Islet precursor cell (in vitro differentiated cells): ENCODE results near the gene MERTK.

ENCODE experiments used
- DNase-seq: peaks from one replicate; pipeline ENCODE4 v3.0.0-alpha.2; 2018

The MERTK gene

DNA sequence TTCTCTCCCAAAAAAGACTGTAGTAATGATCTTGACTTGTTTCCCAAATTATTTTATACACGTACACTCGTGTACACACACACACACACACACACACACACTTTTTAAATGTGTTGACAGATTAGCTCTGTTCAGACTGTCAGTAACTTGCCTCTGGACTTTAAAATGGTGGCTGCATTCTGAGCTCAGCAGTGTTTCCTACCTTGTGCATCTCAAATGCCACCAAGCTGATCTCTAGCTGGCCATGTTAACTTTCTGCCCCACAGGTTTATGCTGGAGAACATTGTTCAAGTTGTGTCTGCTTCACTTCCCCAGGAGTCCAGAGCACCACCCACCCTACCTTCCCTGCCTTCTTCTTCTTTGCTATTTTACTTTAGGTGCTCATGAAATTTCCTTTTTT, 83.3 kb downstream of the MERTK start:
- no peak for DNase-seq

GRCh38 chr2:111982822-111983221, 84.4 kb downstream of the MERTK start:
- DNase-seq: no peak

DNA sequence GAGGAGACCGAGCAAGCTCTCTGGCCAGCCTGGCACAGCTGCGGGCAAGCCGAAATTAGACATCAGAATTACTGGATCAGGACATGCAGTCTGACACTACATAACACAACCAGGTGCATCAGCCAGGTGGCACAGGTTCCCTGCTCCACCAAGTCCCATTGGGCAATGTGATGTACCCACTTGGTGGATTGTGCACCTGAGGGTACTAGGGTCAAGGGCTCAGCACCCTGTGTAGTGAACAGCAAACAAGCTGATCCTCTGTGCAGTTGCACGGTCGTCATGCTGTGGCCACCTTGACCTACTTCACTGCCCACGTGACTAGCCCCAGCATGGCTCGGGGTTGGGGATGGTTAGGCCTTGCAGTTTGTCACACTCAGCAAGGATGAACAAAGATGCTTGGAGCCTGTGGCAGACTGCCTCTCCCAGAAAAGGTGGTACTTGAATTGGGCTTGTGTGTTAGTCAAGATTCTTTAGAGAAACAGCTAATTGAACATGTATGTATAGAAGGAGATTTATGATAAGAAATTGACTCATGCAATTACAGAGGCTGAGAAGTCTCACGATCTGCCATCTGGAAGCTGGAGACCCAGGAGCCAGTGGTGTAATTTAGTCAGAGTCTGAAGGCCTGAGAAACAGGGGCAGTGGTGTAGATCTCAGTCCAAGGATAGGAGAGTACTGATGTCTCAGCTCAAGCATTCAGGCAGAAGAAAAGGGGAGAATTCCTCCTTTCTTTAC, 85.2 kb downstream of the MERTK start:
- DNase-seq: no peak

DNA sequence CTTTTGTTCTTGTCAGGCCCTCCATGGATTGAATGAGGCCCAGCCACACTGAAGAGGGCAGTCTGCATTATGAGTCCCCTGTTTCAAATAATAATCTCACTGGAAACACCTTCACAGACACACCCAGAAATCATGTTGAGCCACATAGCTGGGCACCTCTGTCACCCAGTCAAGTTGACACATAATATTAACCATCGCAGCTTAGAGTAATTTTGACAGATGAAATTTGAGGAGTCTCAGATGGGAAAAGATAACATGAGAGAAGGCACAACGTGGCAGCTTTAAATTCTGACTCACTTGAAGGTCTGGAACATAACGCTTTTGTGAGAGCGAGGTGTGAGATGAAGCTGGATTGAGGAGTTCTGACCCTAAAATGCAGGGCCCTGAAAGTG, 85.8 kb downstream of the MERTK start:
- DNase-seq: no peak

DNA sequence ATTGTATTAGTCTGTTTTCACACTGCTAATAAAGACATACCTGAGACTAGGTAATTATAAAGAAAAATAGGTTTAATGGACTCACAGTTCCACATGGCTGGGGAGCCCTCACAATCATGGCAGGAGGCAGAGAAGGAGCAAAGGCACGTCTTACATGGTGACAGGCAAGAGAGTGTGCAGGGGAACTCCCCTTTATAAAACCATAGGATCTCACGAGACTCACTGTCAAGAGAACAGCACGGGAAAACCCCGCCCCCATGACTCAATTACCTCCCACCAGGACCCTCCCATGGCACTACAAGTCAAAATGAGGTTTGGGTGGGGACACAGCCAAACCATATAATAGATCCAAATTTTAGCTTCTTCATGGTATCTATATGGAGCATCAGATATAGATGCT, 87.1 kb downstream of the MERTK start:
- no peak for DNase-seq

DNA sequence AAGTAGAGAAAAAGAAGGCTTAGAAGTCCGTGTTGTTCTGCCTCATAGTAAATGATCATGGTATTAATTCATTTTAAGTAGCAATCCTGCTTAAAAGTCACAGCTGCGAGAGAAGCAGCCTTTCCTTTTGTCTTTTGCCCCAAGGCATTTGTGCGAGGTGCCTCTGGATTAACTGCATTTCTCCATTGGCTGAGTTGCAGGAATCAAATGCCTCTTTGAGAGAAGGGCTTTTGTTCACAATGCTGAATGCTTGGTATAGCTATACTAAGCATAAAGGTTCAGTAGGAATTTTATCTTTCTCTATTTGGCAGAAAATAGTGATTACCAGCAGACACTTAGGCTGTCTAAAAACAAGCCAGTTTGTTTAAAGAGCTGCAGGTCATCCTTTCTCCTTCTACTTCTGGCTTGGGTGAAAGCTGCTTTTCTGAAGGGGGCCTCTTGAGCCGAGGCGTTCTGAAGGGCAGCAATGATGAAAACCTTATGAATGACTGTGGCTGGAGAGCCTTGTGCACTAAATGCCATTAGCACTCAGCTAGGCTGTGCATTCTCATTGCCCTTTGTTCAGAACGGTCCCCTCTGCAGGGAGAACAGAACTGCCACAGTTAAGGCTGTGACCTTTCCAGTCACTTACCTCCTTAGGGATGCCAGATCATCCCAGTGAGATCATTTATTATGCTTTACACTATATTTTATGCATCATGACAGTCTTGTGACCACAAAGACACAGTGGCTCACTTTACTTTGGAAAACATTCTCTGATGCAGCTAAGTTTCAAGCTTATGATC, 87.9 kb downstream of the MERTK start:
- DNase-seq: no peak

DNA sequence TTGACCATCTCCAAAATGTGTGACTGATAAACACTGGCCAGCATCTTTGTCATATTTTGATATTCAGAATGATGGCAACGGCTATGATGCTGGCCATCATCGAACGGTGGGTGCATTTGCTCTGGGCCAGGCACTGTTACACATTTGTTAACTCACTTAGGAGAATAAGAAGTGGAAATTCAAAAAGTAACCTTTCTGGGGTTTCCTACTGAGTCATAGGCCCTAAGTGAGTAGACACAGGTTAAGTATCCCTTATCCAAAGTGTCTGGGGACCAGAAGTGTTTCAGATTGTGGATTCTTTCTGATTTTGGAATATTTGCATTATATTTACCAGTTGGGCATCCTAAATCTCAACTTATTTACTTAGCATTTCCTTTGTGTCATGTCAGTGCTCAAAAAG, 92.0 kb downstream of the MERTK start:
- no peak for DNase-seq

DNA sequence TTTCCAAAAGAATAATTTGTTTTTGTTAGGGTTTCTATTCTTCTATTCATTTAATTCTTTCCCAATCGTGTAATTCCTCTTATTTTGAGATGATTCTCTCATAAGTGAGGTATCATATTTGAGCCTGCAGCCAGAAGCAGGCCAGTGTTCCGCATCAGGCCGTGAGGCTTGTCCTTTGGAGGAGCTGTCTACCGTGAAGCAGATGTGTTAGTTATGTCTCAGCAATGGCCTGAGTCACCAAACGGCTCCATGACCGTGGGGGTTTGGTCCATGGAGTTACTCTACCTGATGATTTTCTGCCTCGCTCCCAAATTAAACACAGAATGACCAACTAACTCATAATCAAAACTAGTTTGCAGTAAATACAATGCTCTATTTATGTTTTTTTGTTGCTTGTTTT, 92.4 kb downstream of the MERTK start:
- DNase-seq: no peak

GRCh38 chr2:111994042-111994441, 95.6 kb downstream of the MERTK start:
- no peak for DNase-seq

- DNase-seq: no peak
Observed at GRCh38 chr2:111995148-111995547, 96.7 kb downstream of the MERTK start.

- no peak for DNase-seq
Observed at GRCh38 chr2:111999809-112000208, 101.4 kb downstream of the MERTK start.

GRCh38 chr2:112000399-112001135, 102.2 kb downstream of the MERTK start:
- DNase-seq: no peak

DNA sequence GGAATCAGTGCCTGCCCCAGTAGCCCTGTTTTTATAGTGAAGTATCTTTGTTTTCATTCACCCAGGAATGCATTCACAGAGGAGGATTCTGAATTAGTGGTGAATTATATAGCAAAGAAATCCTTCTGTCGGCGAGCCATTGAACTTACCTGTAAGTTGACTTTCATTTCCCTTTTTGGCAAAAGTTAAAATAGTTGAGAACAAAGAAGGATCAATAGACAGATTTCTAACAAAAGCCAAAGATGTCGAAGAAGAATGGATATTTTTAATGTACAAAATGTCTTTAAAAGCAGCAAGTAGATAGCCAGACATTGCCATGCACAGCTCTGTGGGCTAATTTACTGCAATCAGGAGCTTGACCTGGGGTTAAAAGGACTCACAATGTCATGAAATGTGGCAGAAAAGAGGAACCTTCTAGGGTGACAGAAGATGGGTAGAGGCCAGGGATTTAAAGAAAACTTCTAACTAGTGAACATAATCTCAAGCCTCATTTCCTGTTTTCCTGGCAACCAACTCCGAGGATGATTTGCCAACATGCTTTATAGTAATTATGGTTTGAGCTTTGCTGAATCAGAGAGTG, 102.8 kb downstream of the MERTK start:
- DNase-seq: no peak

DNA sequence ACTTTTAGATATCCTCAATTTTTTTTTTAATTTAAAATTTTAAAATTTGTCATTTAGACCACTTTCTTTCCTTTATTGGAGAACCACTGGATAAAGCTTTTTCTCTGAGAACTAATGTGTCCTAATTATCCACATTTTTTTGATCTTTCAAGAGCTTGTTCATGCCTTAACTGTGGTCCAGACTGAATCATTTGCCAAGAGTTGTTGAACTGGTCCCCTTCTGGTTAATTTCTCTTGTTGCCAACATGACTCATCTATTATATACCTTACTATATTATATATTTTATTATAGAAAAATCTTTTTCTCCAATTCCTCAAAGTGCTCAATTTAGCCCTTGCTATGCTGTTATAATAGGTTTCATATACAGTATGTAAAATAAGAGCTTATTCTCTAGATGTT, 103.5 kb downstream of the MERTK start:
- DNase-seq: no peak

DNA sequence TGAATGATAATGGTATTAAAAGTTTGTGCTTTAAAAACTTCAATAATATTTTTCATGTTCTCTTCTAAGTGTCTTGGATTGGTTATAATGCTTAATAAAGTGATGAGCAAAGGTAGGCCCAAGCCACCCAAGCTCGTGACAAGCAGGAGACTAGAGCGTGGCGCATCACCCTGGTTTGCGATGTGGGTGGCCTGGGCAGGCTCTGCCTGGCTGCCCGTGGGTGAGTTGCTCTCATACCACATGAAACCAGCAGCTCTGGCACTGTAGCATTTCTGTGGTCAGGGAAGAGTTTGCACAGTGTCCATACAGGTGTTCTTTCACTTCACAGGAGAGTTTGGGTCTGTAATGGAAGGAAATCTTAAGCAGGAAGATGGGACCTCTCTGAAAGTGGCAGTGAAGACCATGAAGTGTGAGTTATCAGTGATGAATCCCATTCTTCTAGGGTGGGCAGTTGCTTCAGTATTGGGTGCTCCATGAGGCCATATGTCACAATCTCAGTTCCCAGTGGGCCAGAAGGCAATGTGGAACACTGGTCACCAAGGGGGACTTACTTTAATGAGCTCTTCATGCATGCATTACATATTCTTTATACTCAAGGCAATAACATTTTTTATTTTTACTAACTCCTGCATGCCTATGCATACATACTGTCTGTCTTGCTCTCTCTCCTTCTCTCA, 105.3 kb downstream of the MERTK start:
- no peak for DNase-seq

DNA sequence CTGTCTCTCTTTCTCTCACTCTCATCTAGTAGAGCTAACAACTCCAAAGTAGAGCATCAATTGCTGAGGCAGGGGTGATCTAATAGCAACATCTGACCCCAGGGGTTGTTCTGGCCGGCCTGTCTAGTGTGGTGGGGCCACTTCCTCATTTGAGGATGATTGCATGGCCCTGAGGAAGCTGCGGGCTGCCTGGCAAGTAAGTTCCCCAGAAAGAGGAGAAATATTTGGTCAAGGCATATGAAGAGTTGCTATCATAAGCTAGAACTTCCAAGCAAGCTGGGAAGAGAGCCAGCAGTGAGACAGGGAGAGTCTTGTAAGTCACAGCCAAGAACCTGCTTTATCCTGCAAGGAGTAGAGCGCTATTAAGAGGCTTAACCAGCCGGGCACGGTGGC, 105.8 kb downstream of the MERTK start:
- DNase-seq: no peak

DNA sequence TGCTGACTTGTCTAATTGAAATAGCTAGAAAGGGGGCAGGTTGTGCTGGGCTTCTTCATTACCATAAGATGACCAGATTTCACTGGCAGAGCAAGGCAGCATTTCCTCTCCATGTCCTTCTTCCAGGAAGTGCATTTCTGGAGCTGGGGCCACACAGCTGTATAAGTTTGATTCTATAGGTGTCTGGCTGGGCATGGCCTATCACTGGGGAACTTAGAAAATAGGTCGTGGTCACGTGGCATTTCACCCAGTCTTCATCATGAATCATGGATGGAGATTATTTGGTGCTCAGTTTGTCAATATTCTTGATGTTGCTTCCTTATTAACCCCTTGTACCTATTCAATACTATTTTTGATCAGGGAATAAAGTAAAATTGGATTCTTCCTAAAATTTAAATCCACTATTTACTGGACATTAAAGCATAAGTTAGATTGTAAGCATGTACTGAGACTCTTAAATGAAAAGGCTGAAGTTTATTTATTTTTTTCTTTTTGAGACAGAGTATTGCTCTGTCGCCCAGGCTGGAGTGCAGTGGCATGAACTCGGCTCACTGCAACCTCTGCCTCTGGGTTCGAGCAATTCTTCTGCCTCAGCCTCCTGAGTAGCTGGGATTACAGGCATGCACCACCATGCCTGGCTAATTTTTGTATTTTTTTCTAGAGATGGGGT, 107.1 kb downstream of the MERTK start:
- DNase-seq: no peak

DNA sequence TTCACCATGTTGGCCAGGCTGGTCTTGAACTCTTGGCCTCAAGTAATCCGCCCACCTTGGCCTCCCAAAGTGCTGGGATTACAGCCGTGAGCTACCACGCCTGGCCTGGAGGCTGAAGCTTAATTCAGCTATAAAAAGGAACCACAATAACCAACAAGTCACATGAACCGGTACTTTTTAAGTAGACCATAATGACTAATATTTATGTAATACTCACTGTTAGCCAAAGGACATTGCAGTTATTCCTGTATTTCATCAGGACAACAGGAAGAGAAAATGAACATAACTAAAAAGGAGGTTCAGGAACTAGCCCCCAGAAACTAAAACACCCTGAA, 107.6 kb downstream of the MERTK start:
- DNase-seq: no peak

DNA sequence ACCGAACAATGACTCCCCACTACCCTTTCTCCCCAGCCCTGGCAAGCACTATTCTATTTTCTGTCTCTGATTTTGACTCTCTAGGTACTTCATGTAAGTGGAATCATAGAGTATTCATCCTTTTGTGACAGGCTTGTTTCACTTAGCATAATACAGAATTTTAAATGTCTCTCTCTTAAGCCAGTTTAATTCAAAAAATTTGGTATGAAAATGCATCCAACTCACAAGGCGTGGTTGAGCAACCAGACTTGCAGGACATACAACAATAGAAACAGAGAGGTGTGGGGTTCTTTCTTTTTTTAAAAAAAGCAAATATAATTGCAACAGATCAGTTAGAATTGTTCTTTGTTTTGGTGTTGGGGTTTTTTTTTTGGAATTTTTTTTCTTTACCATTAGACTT, 109.1 kb downstream of the MERTK start:
- no peak for DNase-seq

DNA sequence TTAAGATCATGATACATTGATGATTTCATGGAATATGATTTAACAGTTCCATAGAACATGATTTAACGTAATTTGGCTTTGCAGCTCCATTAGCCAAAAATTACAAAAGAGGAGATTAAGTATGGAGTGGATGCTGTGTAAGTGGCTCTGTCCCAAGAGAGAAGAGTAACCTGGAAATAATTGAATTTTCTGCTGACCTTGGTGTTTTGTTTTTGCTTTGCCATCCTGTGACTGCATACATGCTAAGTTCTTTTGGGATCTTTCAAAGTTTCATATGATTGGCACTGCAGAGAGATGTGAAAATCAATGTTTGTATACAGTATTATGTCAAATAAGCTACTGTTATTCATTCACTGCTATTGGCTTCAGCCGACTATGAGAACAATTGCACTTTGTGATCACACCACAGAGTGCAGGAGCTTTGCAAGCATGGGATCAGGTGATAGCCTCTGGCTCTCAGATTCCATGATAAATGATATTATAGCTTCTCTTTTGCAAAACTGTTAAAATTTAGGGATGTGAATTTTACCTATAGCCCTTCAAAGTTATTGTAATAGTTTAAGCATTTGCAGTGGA, 110.6 kb downstream of the MERTK start:
- no peak for DNase-seq

DNA sequence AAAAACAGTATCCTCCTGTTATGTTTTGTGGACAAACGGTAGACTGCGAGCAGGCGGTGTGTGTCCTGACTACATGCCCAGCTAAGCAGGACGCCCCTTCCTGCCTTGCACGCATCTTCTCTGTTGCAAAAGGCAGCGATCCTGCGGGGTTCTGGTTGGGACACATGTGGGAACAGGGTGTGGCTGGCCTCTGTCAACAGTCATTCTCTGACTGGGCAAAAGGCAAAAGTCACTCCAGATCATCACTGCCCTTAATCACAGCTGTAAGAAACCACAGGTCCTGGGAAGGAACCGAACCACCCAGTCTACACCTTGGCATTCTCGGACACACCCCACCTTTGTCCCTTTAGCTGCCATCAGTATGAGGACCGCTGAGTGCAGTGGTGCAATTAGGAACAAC, 112.3 kb downstream of the MERTK start:
- no peak for DNase-seq

DNA sequence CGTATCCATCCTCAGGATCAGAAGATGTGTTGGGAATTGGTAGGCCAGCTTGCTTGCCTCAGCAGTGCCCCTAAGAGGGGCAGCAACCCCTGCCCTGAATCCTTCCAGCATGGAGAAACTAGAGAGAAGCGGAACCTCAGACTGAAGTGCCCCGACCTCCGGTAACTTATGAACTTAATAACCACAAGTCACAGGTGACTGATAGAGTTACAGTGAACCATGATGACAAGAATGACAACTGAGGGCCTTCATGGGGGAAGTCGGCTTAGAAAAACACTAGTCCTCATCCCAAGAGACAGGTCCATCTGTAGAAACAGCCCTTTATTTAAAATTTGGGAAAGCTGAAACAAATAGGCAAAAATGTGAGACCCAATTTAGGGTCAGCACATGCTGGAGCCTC, 114.1 kb downstream of the MERTK start:
- no peak for DNase-seq
